Loucy (cell line): Measurements from ENCODE around the gene ARCN1.

Source experiments
- H2AFZ ChIP-seq: fragments of 200-600 bp; sonication (generic); 2 replicates; pipeline ENCODE4 v1.6.0; 2016; ENCODE audit warnings: antibody characterized with exemption, mild to moderate bottlenecking, low read length, moderate library complexity
- H3F3A ChIP-seq: fragments of 200-600 bp; 2 replicates; pipeline ENCODE4 v1.6.0; 2016; ENCODE audit warnings: antibody characterized with exemption, low read depth, mild to moderate bottlenecking
- H3K27me3 ChIP-seq: fragments of 200-600 bp; sonication (generic); 2 replicates; pipeline ENCODE4 v1.6.1; 2014; ENCODE audit warnings: low read length, mild to moderate bottlenecking; ENCODE audit not compliant: insufficient read depth, poor library complexity, severe bottlenecking
- H3K36me3 ChIP-seq: fragments of 200-600 bp; sonication (generic); 2 replicates; pipeline ENCODE4 v1.6.1; 2016; ENCODE audit warnings: low read length; ENCODE audit not compliant: insufficient read depth
- H3K4me1 ChIP-seq: fragments of 200-600 bp; sonication (generic); 2 replicates; pipeline ENCODE4 v1.5.1; 2014; ENCODE audit warnings: low read length, mild to moderate bottlenecking; ENCODE audit not compliant: insufficient read depth, poor library complexity, severe bottlenecking
- H3K4me2 ChIP-seq: fragments of 200-600 bp; sonication (generic); 2 replicates; pipeline ENCODE4 v1.6.0; 2014; ENCODE audit warnings: antibody characterized with exemption, low read length, low read depth, mild to moderate bottlenecking; ENCODE audit not compliant: poor library complexity, severe bottlenecking
- H3K4me3 ChIP-seq: fragments of 200-600 bp; sonication (generic); 2 replicates; pipeline ENCODE4 v1.5.1; 2014; ENCODE audit warnings: low read length, mild to moderate bottlenecking, mixed read lengths; ENCODE audit not compliant: poor library complexity, severe bottlenecking
- H3K79me2 ChIP-seq: fragments of 200-600 bp; sonication (generic); 2 replicates; pipeline ENCODE4 v1.6.1; 2014; ENCODE audit warnings: low read length; ENCODE audit not compliant: insufficient read depth
- H3K9ac ChIP-seq: fragments of 200-600 bp; sonication (generic); 2 replicates; pipeline ENCODE4 v1.6.0; 2014; ENCODE audit warnings: mild to moderate bottlenecking, low read depth, low read length, moderate library complexity; ENCODE audit not compliant: poor library complexity, severe bottlenecking
- H3K9me2 ChIP-seq: fragments of 200-600 bp; sonication (generic); replicated peaks from 2 replicates; pipeline ENCODE4 v1.6.1; 2016; ENCODE audit warnings: low read depth, low read length, mixed read lengths
- H3K9me3 ChIP-seq: fragments of 200-600 bp; sonication (generic); 2 replicates; pipeline ENCODE4 v1.6.1; 2014; ENCODE audit warnings: mild to moderate bottlenecking, antibody characterized with exemption, low read length, low read depth; ENCODE audit not compliant: insufficient read depth
- H4K20me1 ChIP-seq: fragments of 200-600 bp; sonication (generic); 2 replicates; pipeline ENCODE4 v1.6.0; 2014; ENCODE audit warnings: antibody characterized with exemption, low read length, mild to moderate bottlenecking; ENCODE audit not compliant: insufficient read depth, poor library complexity, severe bottlenecking
- CTCF ChIP-seq: fragments of 200-600 bp; sonication (generic); conservative IDR thresholded peaks from 2 replicates; pipeline ENCODE4 v1.5.1; 2014; ENCODE audit warnings: mild to moderate bottlenecking, antibody characterized with exemption, low read length
- EZH2phosphoT487 ChIP-seq: fragments of 200-600 bp; IDR thresholded peaks from 2 replicates; pipeline ENCODE4 v1.6.1; 2018; ENCODE audit warnings: antibody characterized with exemption, mild to moderate bottlenecking, moderate library complexity, borderline replicate concordance

The ARCN1 gene

GRCh38 chr11:118634431-118635236 is 62.4 kb downstream of the ARCN1 start:
- Histone ChIP-seq H3K9ac (no peak overlapping the region), H3F3A (no peaks in the 10 kb centered on the region), H3K9me2 (no peaks in the 10 kb centered on the region), H3K9me3 (no peaks in the 10 kb centered on the region), H3K4me3 (no peak overlapping the region), H3K79me2 (no peaks in the 10 kb centered on the region), H3K4me2 (no peak overlapping the region), H3K36me3 (no peaks in the 10 kb centered on the region), H2AFZ (no peak overlapping the region), H3K27me3 (no peaks in the 10 kb centered on the region), H4K20me1 (no peaks in the 10 kb centered on the region), H3K4me1 (peaks cover 10% of the 10 kb centered on the region)
- TF ChIP-seq CTCF (no peak), EZH2phosphoT487 (no peak)

- no peak overlapping the region for H2AFZ ChIP-seq
- H3F3A ChIP-seq, result no peaks in the 10 kb centered on the region
- H3K27me3 ChIP-seq, result no peaks in the 10 kb centered on the region
- H4K20me1 ChIP-seq, result no peaks in the 10 kb centered on the region
- no peak overlapping the region for H3K4me2 ChIP-seq
- no peak overlapping the region for H3K4me3 ChIP-seq
- no peaks in the 10 kb centered on the region for H3K79me2 ChIP-seq
- peaks cover 9% of the 10 kb centered on the region for H3K4me1 ChIP-seq
- TF ChIP-seq CTCF (no peak), EZH2phosphoT487 (no peak)
- H3K36me3 ChIP-seq, result no peaks in the 10 kb centered on the region
- no peak overlapping the region for H3K9ac ChIP-seq
- no peaks in the 10 kb centered on the region for H3K9me3 ChIP-seq
- H3K9me2 ChIP-seq, result no peaks in the 10 kb centered on the region
Measured at GRCh38 chr11:118635237-118635591, 63.0 kb downstream of the ARCN1 start.

- no peak overlapping the region for H3K4me3 ChIP-seq
- H3F3A ChIP-seq, result no peaks in the 10 kb centered on the region
- no peaks in the 10 kb centered on the region for H3K79me2 ChIP-seq
- peaks cover 5% of the 10 kb centered on the region for H3K4me1 ChIP-seq
- no peaks in the 10 kb centered on the region for H3K27me3 ChIP-seq
- no peaks in the 10 kb centered on the region for H3K36me3 ChIP-seq
- no peak overlapping the region for H3K9ac ChIP-seq
- H2AFZ ChIP-seq, result no peak overlapping the region
- no peaks in the 10 kb centered on the region for H3K9me3 ChIP-seq
- no peaks in the 10 kb centered on the region for H4K20me1 ChIP-seq
- no peak overlapping the region for H3K4me2 ChIP-seq
- no peaks in the 10 kb centered on the region for H3K9me2 ChIP-seq
- no peak for TF ChIP-seq CTCF
- no peak for TF ChIP-seq EZH2phosphoT487
Measured at GRCh38 chr11:118635642-118636041, 63.4 kb downstream of the ARCN1 start.
